ENCODE results near the gene MYO3B.
"Not testable (repeated sequence)": the region's sequence is repeated elsewhere in the genome, so short reads cannot be mapped to it uniquely, and the experiment has no call there.

GRCh38 chr2:170618948-170619347 lies 441.0 kb downstream of the MYO3B start:
- not testable (repeated sequence) for TF ChIP-seq CTCF, POLR2A (IDR thresholded peaks at IDR 0.05)

All from uterus (tissue), 2 donors.